GM10248 (cell line): Measurements from ENCODE around the gene CSTA.

Source experiments
- CTCF ChIA-PET: fragments of 300-600 bp; sonication (Branson Sonifier 250); formaldehyde crosslinking; extraction: SDS; loops from one replicate; lab custom pipeline; 2021; ENCODE audit warnings: antibody characterized with exemption; lab: Yijun Ruan, JAX
- POLR2A ChIA-PET: fragments of 350-650 bp; sonication (Branson Sonifier 250); formaldehyde crosslinking; extraction: SDS; loops from one replicate; lab custom pipeline; 2020; ENCODE audit warnings: antibody characterized with exemption; lab: Yijun Ruan, JAX
- DNase-seq: peaks from one replicate; pipeline ENCODE4 v3.0.0; 2012; ENCODE audit errors: extremely low spot score
- CTCF ChIP-seq: IDR thresholded peaks from 2 replicates; pipeline ENCODE4 v1.5.1; 2012; ENCODE audit warnings: mild to moderate bottlenecking, low read depth; ENCODE audit errors: extremely low read depth, missing control alignments, control extremely low read depth

CSTA gene

GRCh38 chr3:122332551-122332950 lies 7.5 kb downstream of the CSTA start:
- ChIA-PET POLR2A (no interaction called here), CTCF (no interaction called here)
- TF ChIP-seq CTCF, result no peak
- no peak for DNase-seq

GRCh38 chr3:122342803-122343202 lies 17.8 kb downstream of the CSTA start:
- TF ChIP-seq CTCF, result no peak
- ChIA-PET CTCF (interaction anchor here (1.2 to 2.7 kb wide), 3 partner anchors 14 to 21 kb away, joined by 3 to 7 read pairs (median 3); no protein-coding TSS in a partner anchor), POLR2A (no interaction called here)
- DNase-seq, result no peak

- no peak for DNase-seq
- POLR2A ChIA-PET, result no interaction called here
- no peak for TF ChIP-seq CTCF
- CTCF ChIA-PET, result interaction anchor here (2.7 kb wide), 1 partner anchor 22 kb away, joined by 7 read pairs; no protein-coding TSS in a partner anchor
Measured at GRCh38 chr3:122343654-122344053, 18.6 kb downstream of the CSTA start.

- POLR2A ChIA-PET, result no interaction called here
- TF ChIP-seq CTCF, result no peak
- CTCF ChIA-PET, result interaction anchor here (0.6 to 2.5 kb wide), 8 partner anchors 9 to 1342 kb away, joined by 3 to 8 read pairs (median 3); no protein-coding TSS in a partner anchor
- DNase-seq, result no peak
Measured at GRCh38 chr3:122349171-122349570, 24.1 kb downstream of the CSTA start.

GRCh38 chr3:122350814-122351418 lies 25.9 kb downstream of the CSTA start:
- ChIA-PET POLR2A (no interaction called here), CTCF (interaction anchor here (1.0 to 1.9 kb wide), 3 partner anchors 12 to 249 kb away, joined by 4 to 9 read pairs (median 5); no protein-coding TSS in a partner anchor)

GRCh38 chr3:122351612-122352011 lies 26.6 kb downstream of the CSTA start:
- TF ChIP-seq CTCF, result no peak
- DNase-seq, result no peak
- CTCF ChIA-PET, result interaction anchor here (1.3 to 3.3 kb wide), 2 partner anchors 11 to 13 kb away, joined by 9 to 13 read pairs; no protein-coding TSS in a partner anchor
- POLR2A ChIA-PET, result no interaction called here

More at GRCh38 chr3:122350814-122351418, 25.9 kb downstream of the CSTA start:
- TF ChIP-seq CTCF, result no peak
- DNase-seq, result no peak
